ENCODE data around the gene SLC6A6.

The SLC6A6 gene

GRCh38 chr3:14532691-14533456 is 130.5 kb downstream of the SLC6A6 start:
- H3K27me3 Mint-ChIP-seq (ENCODE audit: low read depth) = peaks cover 12% of the 10 kb centered on the region
- no peak overlapping the region for H3K4me3 Mint-ChIP-seq
- no peaks in the 10 kb centered on the region for H3K4me1 Mint-ChIP-seq (ENCODE audit: low read depth)
- DNase-seq (ENCODE audit: low spot score) = no peak
- no peaks in the 10 kb centered on the region for H3K9me3 Mint-ChIP-seq
- H3K36me3 Mint-ChIP-seq (ENCODE audit: low read depth) = no peaks in the 10 kb centered on the region
- no peak overlapping the region for H3K27ac Mint-ChIP-seq

- Mint-ChIP-seq H3K4me1 (ENCODE audit: low read depth) (no peaks in the 10 kb centered on the region), H3K27me3 (ENCODE audit: low read depth) (peaks cover 10% of the 10 kb centered on the region), H3K27ac (no peak overlapping the region), H3K4me3 (no peak overlapping the region), H3K9me3 (no peaks in the 10 kb centered on the region), H3K36me3 (ENCODE audit: low read depth) (no peaks in the 10 kb centered on the region)
- DNase-seq (ENCODE audit: low spot score) = no peak
Observed at GRCh38 chr3:14533457-14533958, 131.1 kb downstream of the SLC6A6 start.

GRCh38 chr3:14534516-14535191 is 132.2 kb downstream of the SLC6A6 start:
- no peaks in the 10 kb centered on the region for H3K36me3 Mint-ChIP-seq (ENCODE audit: low read depth)
- no peak overlapping the region for H3K4me3 Mint-ChIP-seq
- no peak overlapping the region for H3K27ac Mint-ChIP-seq
- H3K4me1 Mint-ChIP-seq (ENCODE audit: low read depth) = no peaks in the 10 kb centered on the region
- peaks cover 10% of the 10 kb centered on the region for H3K27me3 Mint-ChIP-seq (ENCODE audit: low read depth)
- no peaks in the 10 kb centered on the region for H3K9me3 Mint-ChIP-seq
- DNase-seq (ENCODE audit: low spot score) = no peak

- H3K36me3 Mint-ChIP-seq (ENCODE audit: low read depth) = no peaks in the 10 kb centered on the region
- H3K27ac Mint-ChIP-seq = no peak overlapping the region
- no peaks in the 10 kb centered on the region for H3K9me3 Mint-ChIP-seq
- no peak for DNase-seq (ENCODE audit: low spot score)
- H3K27me3 Mint-ChIP-seq (ENCODE audit: low read depth) = peaks cover 6% of the 10 kb centered on the region
- no peak overlapping the region for H3K4me3 Mint-ChIP-seq
- no peaks in the 10 kb centered on the region for H3K4me1 Mint-ChIP-seq (ENCODE audit: low read depth)
Observed at GRCh38 chr3:14535616-14536015, 133.2 kb downstream of the SLC6A6 start.

GRCh38 chr3:14536055-14536815 is 133.8 kb downstream of the SLC6A6 start:
- Mint-ChIP-seq H3K27ac (no peak overlapping the region), H3K4me3 (no peak overlapping the region)
- DNase-seq (ENCODE audit: low spot score) = no peak

GRCh38 chr3:14536837-14537589 is 134.6 kb downstream of the SLC6A6 start:
- H3K4me3 Mint-ChIP-seq = no peak overlapping the region
- H3K36me3 Mint-ChIP-seq (ENCODE audit: low read depth) = no peaks in the 10 kb centered on the region
- no peaks in the 10 kb centered on the region for H3K4me1 Mint-ChIP-seq (ENCODE audit: low read depth)
- no peak for DNase-seq (ENCODE audit: low spot score)
- no peaks in the 10 kb centered on the region for H3K9me3 Mint-ChIP-seq
- no peaks in the 10 kb centered on the region for H3K27me3 Mint-ChIP-seq (ENCODE audit: low read depth)
- no peak overlapping the region for H3K27ac Mint-ChIP-seq

More at GRCh38 chr3:14536055-14536815, 133.8 kb downstream of the SLC6A6 start:
- H3K36me3 Mint-ChIP-seq (ENCODE audit: low read depth) = no peaks in the 10 kb centered on the region
- no peaks in the 10 kb centered on the region for H3K9me3 Mint-ChIP-seq
- H3K27me3 Mint-ChIP-seq (ENCODE audit: low read depth) = peaks cover 3% of the 10 kb centered on the region
- no peaks in the 10 kb centered on the region for H3K4me1 Mint-ChIP-seq (ENCODE audit: low read depth)

GRCh38 chr3:14537590-14538450 is 135.4 kb downstream of the SLC6A6 start:
- no peak overlapping the region for H3K4me3 Mint-ChIP-seq
- H3K36me3 Mint-ChIP-seq (ENCODE audit: low read depth) = no peaks in the 10 kb centered on the region
- no peaks in the 10 kb centered on the region for H3K27me3 Mint-ChIP-seq (ENCODE audit: low read depth)
- no peaks in the 10 kb centered on the region for H3K4me1 Mint-ChIP-seq (ENCODE audit: low read depth)
- H3K27ac Mint-ChIP-seq = no peak overlapping the region
- no peak for DNase-seq (ENCODE audit: low spot score)
- no peaks in the 10 kb centered on the region for H3K9me3 Mint-ChIP-seq

- Mint-ChIP-seq H3K4me3 (no peak overlapping the region), H3K27ac (no peak overlapping the region), H3K36me3 (ENCODE audit: low read depth) (no peaks in the 10 kb centered on the region), H3K4me1 (ENCODE audit: low read depth) (no peaks in the 10 kb centered on the region), H3K9me3 (no peaks in the 10 kb centered on the region), H3K27me3 (ENCODE audit: low read depth) (no peaks in the 10 kb centered on the region)
- no peak for DNase-seq (ENCODE audit: low spot score)
Observed at GRCh38 chr3:14538451-14539088, 136.2 kb downstream of the SLC6A6 start.

All from T-helper 2 cell treated with Interferon-gamma antibody and Interleukin-4, amounts not matched to agents 5 μg/mL and 100 μg/mL, for 36 hours (primary cell).